H1 (cell line): ENCODE results near the gene ATP11C.

ENCODE experiments used
- ATF3 ChIP-seq: IDR thresholded peaks from 2 replicates; pipeline ENCODE4 v1.6.1; 2011; ENCODE audit warnings: low read depth, mild to moderate bottlenecking, low read length; ENCODE audit not compliant: insufficient read depth
- BRCA1 ChIP-seq: IDR thresholded peaks from 2 replicates; pipeline ENCODE4 v1.6.1; 2012; ENCODE audit warnings: low read depth, low read length, improper control_type of control experiment
- CEBPB ChIP-seq: IDR thresholded peaks from 2 replicates; pipeline ENCODE4 v1.6.1; 2012; ENCODE audit warnings: low read depth, low read length
- CHD2 ChIP-seq: IDR thresholded peaks from 2 replicates; pipeline ENCODE4 v1.6.1; 2012; ENCODE audit warnings: low read length, improper control_type of control experiment
- CTCF ChIP-seq, 3 experiments: IDR thresholded peaks; 1 replicate in 2 of 3; 2 replicates in 1 of 3; pipeline versions ENCODE4 v1.5.1 to v1.6.1; 2011; ENCODE audit warnings: low read length in 3 of 3, mild to moderate bottlenecking in 3 of 3, inconsistent platforms in 2 of 3, low read depth in 1 of 3, moderate library complexity in 1 of 3; ENCODE audit not compliant: insufficient read depth in 1 of 3; ENCODE audit errors: control extremely low read depth in 1 of 3
- EZH2 ChIP-seq: fragments of 200-600 bp; sonication (generic); IDR thresholded peaks from 2 replicates; pipeline ENCODE4 v1.7.1; 2012; ENCODE audit warnings: low read depth, mild to moderate bottlenecking, moderate library complexity, low read length, inconsistent platforms; ENCODE audit not compliant: severe bottlenecking
- GABPA ChIP-seq: IDR thresholded peaks from 2 replicates; pipeline ENCODE4 v1.6.1; 2011; ENCODE audit warnings: mild to moderate bottlenecking, low read length, moderate library complexity, borderline replicate concordance; ENCODE audit not compliant: insufficient read depth
- MAX ChIP-seq: IDR thresholded peaks from 2 replicates; pipeline ENCODE4 v1.6.1; 2012; ENCODE audit warnings: inconsistent platforms
- NRF1 ChIP-seq: IDR thresholded peaks from 2 replicates; pipeline ENCODE4 v1.6.1; 2011; ENCODE audit warnings: mild to moderate bottlenecking, low read depth, low read length, improper control_type of control experiment
- POLR2AphosphoS5 ChIP-seq: IDR thresholded peaks from 2 replicates; pipeline ENCODE4 v1.6.1; 2011; ENCODE audit warnings: low read depth, low read length
- SIN3A ChIP-seq, 2 experiments: IDR thresholded peaks in 1 of 2; conservative IDR thresholded peaks in 1 of 2; 2 replicates each; pipeline ENCODE4 v1.6.1; 2011 to 2012; ENCODE audit warnings: low read length in 2 of 2, improper control_type of control experiment in 1 of 2, low read depth in 1 of 2, mild to moderate bottlenecking in 1 of 2
- SUZ12 ChIP-seq: fragments of 200-600 bp; sonication (generic); IDR thresholded peaks from 2 replicates; pipeline ENCODE4 v1.6.1; 2012; ENCODE audit warnings: mild to moderate bottlenecking, inconsistent platforms, low read length, moderate library complexity, mixed read lengths
- TAF1 ChIP-seq: IDR thresholded peaks from 2 replicates; pipeline ENCODE4 v1.6.1; 2011; ENCODE audit warnings: mild to moderate bottlenecking, low read depth, low read length
- ZNF274 ChIP-seq: IDR thresholded peaks from 2 replicates; pipeline ENCODE4 v1.7.0; 2012; ENCODE audit warnings: low read length, borderline replicate concordance; ENCODE audit errors: extremely low read depth

GRCh38 chrX:139967750-139968149, 34.9 kb upstream of the ATP11C start:
- TF ChIP-seq MAX: no peak
- no peak for TF ChIP-seq SUZ12
- TF ChIP-seq BRCA1: no peak
- no peak for TF ChIP-seq CEBPB
- no peak for TF ChIP-seq CTCF (IDR thresholded peaks at IDR 0.05; ENCODE audit: control extremely low read depth in 1 of 3, insufficient read depth in 1 of 3, low read depth in 1 of 3, low read length in 3 of 3)
- TF ChIP-seq POLR2AphosphoS5: no peak
- no peak for TF ChIP-seq ZNF274
- TF ChIP-seq CHD2: no peak
- TF ChIP-seq EZH2: no peak
- TF ChIP-seq NRF1: no peak
- TF ChIP-seq GABPA: no peak
- TF ChIP-seq TAF1: no peak
- no peak for TF ChIP-seq SIN3A (conservative IDR thresholded peaks at IDR 0.05 in 1 of 2, IDR thresholded peaks at IDR 0.05 in 1 of 2; ENCODE audit: low read depth in 1 of 2, low read length in 2 of 2)
- no peak for TF ChIP-seq ATF3
